Activated CD8-positive, alpha-beta memory T cell treated with anti-CD3 and anti-CD28 coated beads, Interleukin-2, amount 50 U/mL, for 1 hour (primary cell): ENCODE results near the gene POLD1.

Source experiments
- DNase-seq: peaks from one replicate; pipeline ENCODE4 v3.0.0-alpha.2; 2020; ENCODE audit errors: extremely low read depth

POLD1 gene

GRCh38 chr19:50465986-50466705 lies 82.0 kb downstream of the POLD1 start:
- no peak for DNase-seq

DNA sequence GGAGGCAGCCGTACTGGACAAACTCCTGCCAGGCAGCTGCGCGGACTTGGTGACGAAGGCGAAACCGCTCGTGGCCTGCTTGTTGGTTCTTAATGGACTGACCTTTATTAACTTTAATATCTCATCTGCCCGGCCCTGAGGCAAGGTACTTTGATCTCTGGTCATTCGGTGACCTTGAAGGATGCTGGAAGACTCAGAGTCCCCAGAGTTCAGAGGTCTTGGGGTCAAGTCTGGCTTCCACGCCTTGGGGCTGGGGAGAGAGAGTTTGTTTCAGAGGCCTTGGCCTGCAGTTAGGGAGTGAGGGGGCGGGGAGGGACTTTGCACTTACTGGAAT lies 82.5 kb downstream of the POLD1 start:
- DNase-seq = no peak

- no peak for DNase-seq
Measured at GRCh38 chr19:50467566-50467965, 83.4 kb downstream of the POLD1 start.
